Measurements from ENCODE around the gene FUBP3. TPM values are rescaled to one million over a fixed set of nuclear protein-coding genes. Genes with fewer than 3 reads are reported as not detected.

The FUBP3 gene
- total RNA-seq, 4 donors from 2014 or later = 27.5 to 40.7 (median 31.7) TPM

DNA sequence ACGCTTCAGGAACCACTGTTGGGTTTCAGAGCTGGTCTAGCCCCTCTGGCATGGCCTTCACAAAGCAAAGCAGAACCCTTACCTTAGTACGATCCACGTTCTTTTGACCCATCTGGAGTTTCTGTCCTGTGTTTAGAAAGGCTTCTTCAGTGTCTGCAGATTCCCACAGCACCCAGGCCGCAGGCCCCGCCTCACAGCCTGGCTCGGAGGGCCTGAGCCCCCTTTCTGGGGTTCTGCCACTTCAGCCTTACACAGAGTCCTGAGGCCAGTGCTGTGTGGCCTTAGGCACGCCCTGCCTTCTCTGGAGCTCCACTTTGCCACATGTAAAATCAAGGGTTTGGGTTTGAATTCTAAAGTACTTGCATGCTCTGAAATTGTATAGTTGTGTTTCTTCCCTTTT is 53.5 kb downstream of the FUBP3 start:
- H3K4me3 ChIP-seq (ENCODE audit: low read depth, poor library complexity, severe bottlenecking) = no peak overlapping the region
- WGBS, 2 donors = 90 to 96% methylated on average over 7 of the region's 7 CpGs
- DNase-seq (ENCODE audit: low spot score in 2 of 2) = peak in 1 of 2 donors; percentile 42
- intact Hi-C loops (cut with DNase I; ENCODE audit: low total_unique reads) = no loop called here
- TF ChIP-seq POLR2A (IDR thresholded peaks at IDR 0.05) (no peak), CTCF (IDR thresholded peaks at IDR 0.05) (no peak)

DNA sequence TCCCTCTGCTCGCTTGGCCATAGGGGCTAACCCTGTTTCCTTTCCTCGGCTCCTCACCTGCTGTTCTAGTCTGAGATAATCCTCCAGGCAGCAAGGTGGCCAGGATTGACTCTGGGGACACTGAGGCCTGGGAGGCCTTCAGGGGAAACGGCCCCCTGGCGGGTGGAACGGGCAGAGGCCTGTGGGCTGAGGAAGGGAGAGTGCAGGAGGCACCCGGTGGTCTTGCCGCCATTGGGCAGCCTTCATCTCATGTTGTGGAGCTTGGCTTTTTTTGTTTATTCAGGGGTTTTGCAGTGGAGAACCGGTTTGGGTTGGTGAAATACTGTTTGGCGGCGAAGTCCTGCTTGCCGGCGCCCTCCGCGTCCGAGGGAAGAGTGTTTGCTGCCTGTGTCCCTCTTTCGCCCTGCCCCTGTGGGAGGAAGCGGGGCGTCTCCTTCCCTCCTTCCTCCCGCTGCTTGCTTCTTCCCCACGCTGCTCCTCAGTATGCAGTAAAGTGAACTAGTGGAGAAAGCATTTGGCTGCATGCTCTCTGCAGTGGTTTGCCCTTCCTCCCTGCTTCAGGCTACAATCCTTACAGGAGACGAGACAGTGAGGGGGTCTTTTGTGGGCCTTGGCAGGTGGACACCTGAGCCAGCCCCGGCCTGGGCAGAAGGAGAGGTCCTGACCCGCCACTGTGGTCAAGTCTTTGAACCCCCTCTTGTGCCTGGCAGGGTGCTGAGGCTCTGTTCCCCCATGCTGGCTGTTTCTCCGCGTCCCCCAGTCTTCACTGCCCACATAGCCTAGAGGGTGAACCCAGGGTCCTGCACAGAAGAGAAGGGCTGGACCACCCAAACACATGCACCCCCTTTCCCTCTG is 54.2 kb downstream of the FUBP3 start:
- intact Hi-C loops (cut with DNase I; ENCODE audit: low total_unique reads) = no loop called here
- TF ChIP-seq POLR2A (IDR thresholded peaks at IDR 0.05) (no peak), CTCF (IDR thresholded peaks at IDR 0.05) (no peak)
- no peak overlapping the region for H3K4me3 ChIP-seq (ENCODE audit: low read depth, poor library complexity, severe bottlenecking)
- peak in 1 of 2 donors; percentile 68 for DNase-seq (ENCODE audit: low spot score in 2 of 2)
- 94 to 95% methylated on average over 25 of the region's 25 CpGs for WGBS, 2 donors

GRCh38 chr9:130634191-130634768 is 54.9 kb downstream of the FUBP3 start:
- DNase-seq (ENCODE audit: low spot score in 2 of 2) = peak in 1 of 2 donors; percentile 56
- TF ChIP-seq CTCF (IDR thresholded peaks at IDR 0.05) (no peak), POLR2A (IDR thresholded peaks at IDR 0.05) (no peak)
- no peak overlapping the region for H3K4me3 ChIP-seq (ENCODE audit: low read depth, poor library complexity, severe bottlenecking)
- intact Hi-C loops (cut with DNase I; ENCODE audit: low total_unique reads) = no loop called here
- WGBS, 2 donors = 91 to 92% methylated on average over 12 to 14 of the region's 14 CpGs

GRCh38 chr9:130634801-130635200 is 55.4 kb downstream of the FUBP3 start:
- no peak for TF ChIP-seq POLR2A (IDR thresholded peaks at IDR 0.05)
- TF ChIP-seq CTCF (IDR thresholded peaks at IDR 0.05) = no peak
- intact Hi-C loops (cut with DNase I; ENCODE audit: low total_unique reads) = no loop called here
- 79 to 80% methylated on average over 8 of the region's 8 CpGs for WGBS, 2 donors
- no peak for DNase-seq (ENCODE audit: low spot score in 2 of 2)
- no peak overlapping the region for H3K4me3 ChIP-seq (ENCODE audit: low read depth, poor library complexity, severe bottlenecking)

DNA sequence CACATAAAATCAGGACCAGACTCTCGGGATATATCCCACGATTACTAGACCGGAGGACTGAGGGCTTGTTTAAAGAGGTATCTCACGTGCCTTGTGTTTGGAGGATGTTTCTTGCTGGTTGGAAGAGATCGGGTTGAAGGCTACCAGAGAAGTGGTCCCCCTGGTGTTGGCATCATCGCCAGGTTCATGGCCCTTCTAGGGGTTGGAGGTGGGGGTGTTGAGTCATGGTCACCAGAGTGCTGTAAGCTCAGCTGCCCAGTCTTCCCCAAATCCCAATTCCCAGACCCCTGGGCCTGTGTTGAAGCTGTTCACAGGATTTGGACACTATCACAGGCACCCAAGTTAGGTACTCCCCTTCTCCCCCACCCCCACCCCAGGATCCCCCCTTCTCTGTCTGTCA is 55.9 kb downstream of the FUBP3 start:
- no peak for TF ChIP-seq POLR2A (IDR thresholded peaks at IDR 0.05)
- TF ChIP-seq CTCF (IDR thresholded peaks at IDR 0.05) = no peak
- WGBS, 2 donors = 91 to 92% methylated on average over 6 of the region's 6 CpGs
- intact Hi-C loops (cut with DNase I; ENCODE audit: low total_unique reads) = no loop called here
- H3K4me3 ChIP-seq (ENCODE audit: low read depth, poor library complexity, severe bottlenecking) = no peak overlapping the region
- DNase-seq (ENCODE audit: low spot score in 2 of 2) = no peak
